Adrenal gland (tissue), 12 donors: ENCODE results near the gene CHTOP. TPM values are rescaled to one million over a fixed set of nuclear protein-coding genes. Genes with fewer than 3 reads are reported as not detected.
A peak's percentile ranks its signal among the peaks of the same experiment; 100 is the strongest.

Source experiments
- DNase-seq, 7 donors: peaks; one replicate each; pipeline ENCODE4 v3.0.0-alpha.2; 2019 to 2020
- H3K27ac ChIP-seq, 5 donors: fragments of 200-600 bp; sonication (generic) in 4 of 5; 1 replicate in 3 of 5; 2 replicates in 2 of 5; pipeline versions ENCODE4 v1.5.1 to v1.8.0; 2016 to 2020; ENCODE audit warnings: mild to moderate bottlenecking in 1 of 5
- H3K27me3 ChIP-seq: fragments of 200-600 bp; 2 replicates; pipeline ENCODE4 v1.8.0; 2021
- H3K36me3 ChIP-seq, 2 donors: fragments of 200-600 bp; replicated peaks in 1 of 2; 1 replicate in 1 of 2; 2 replicates in 1 of 2; pipeline versions ENCODE4 v1.5.1 to v1.8.0; 2018 to 2022
- H3K4me1 ChIP-seq, 2 donors: fragments of 200-600 bp; replicated peaks in 1 of 2; 1 replicate in 1 of 2; 2 replicates in 1 of 2; pipeline versions ENCODE4 v1.5.1 to v1.8.0; 2018 to 2021
- H3K4me3 ChIP-seq, 4 donors: fragments of 200-600 bp; sonication (generic) in 3 of 4; one replicate each; pipeline ENCODE4 v1.5.1; 2016 to 2018
- H3K9me3 ChIP-seq, 3 donors: fragments of 200-600 bp; sonication (generic) in 1 of 3; replicated peaks in 1 of 3; 1 replicate in 2 of 3; 2 replicates in 1 of 3; pipeline versions ENCODE4 v1.5.1 to v1.8.0; 2016 to 2021
- POLR2A ChIP-seq, 2 donors: fragments of 450-650 bp; IDR thresholded peaks; one replicate each; pipeline ENCODE4 v1.6.1; 2017; ENCODE audit warnings: antibody characterized with exemption in 2 of 2, mild to moderate bottlenecking in 2 of 2, moderate library complexity in 1 of 2
- WGBS, 4 donors: extraction: QIAGEN DNeasy Blood & Tissue Kit in 2 of 4; methylation state at CpG; one replicate each; pipeline versions ENCODE4 v1.1.5 to v1.1.7; 2013 to 2017; 5-methylcytosine and 5-hydroxymethylcytosine counted together
- intact Hi-C, 2 donors: fragments of 100-400 bp; cut with DNase I; formaldehyde crosslinking; loops; one replicate each; pipeline versions ENCODE4 v1.14.1 to v1.15.0; 2022 to 2023
- polyA plus RNA-seq, 3 donors: library from polyadenylated mRNA; stranded (reverse); fragments of 200-250 nt in 2 of 3; fragments of 350-450 nt in 1 of 3; fragmentation: Illumina TruSeq in 1 of 3; extraction: RNeasy Lipid Tissue Mini Kit (QIAGEN cat#74804) in 1 of 3; gene quantifications; one replicate each; pipeline ENCODE4 v1.2.3, GENCODE V29; 2013 to 2014
- total RNA-seq, 9 donors: library from RNA; depleted of rRNA in 4 of 9; stranded (reverse); fragments of >200 nt in 4 of 9; fragments of 120-200 nt in 1 of 9; fragmentation: NEBNext Ultra II Directional in 1 of 9; extraction: Animal tissue kit (Norgen Biotek cat#: 25700) in 1 of 9; gene quantifications; one replicate each; pipeline versions ENCODE4 v1.1.0 to v1.2.4, GENCODE V29; 2013 to 2023
- TF ChIP-seq, protein P1 (sequence below), 6 experiments: fragments of 450-650 bp in 4 of 6; fragments of 200-600 bp in 2 of 6; sonication (generic) in 1 of 6; IDR thresholded peaks; 1 replicate in 5 of 6; 2 replicates in 1 of 6; pipeline versions ENCODE4 v1.5.1 to v1.8.0; 2016 to 2021; ENCODE audit warnings: antibody characterized with exemption in 6 of 6, mild to moderate bottlenecking in 2 of 6, moderate library complexity in 1 of 6
- donor health status: healthy with polysubstance abuse.
- donor health status: Bipolar disorder and iron deficiency.
- donor health status: DM: yes; HTN: yes; CAD: no.
- donor health status: DM: no; HTN: no; CAD: no.
- donor health status: DM: no; HTN: no; CAD: no.
- donor health status: DM: yes; HTN: yes; CAD: no.

CHTOP gene
- total and polyA plus RNA-seq, 12 donors: 35.5 to 83.3 (median 58.3) TPM

GRCh38 chr1:153649137-153649862 lies 15.4 kb downstream of the CHTOP start:
- 42 to 76% (median 49%) methylated on average over 3 of the region's 3 CpGs for WGBS, 4 donors
- H3K27me3 ChIP-seq: no peaks in the 10 kb centered on the region
- no peaks in the 10 kb centered on the region for H3K9me3 ChIP-seq
- no peak for DNase-seq
- TF ChIP-seq, protein P1, sequence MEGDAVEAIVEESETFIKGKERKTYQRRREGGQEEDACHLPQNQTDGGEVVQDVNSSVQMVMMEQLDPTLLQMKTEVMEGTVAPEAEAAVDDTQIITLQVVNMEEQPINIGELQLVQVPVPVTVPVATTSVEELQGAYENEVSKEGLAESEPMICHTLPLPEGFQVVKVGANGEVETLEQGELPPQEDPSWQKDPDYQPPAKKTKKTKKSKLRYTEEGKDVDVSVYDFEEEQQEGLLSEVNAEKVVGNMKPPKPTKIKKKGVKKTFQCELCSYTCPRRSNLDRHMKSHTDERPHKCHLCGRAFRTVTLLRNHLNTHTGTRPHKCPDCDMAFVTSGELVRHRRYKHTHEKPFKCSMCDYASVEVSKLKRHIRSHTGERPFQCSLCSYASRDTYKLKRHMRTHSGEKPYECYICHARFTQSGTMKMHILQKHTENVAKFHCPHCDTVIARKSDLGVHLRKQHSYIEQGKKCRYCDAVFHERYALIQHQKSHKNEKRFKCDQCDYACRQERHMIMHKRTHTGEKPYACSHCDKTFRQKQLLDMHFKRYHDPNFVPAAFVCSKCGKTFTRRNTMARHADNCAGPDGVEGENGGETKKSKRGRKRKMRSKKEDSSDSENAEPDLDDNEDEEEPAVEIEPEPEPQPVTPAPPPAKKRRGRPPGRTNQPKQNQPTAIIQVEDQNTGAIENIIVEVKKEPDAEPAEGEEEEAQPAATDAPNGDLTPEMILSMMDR (IDR thresholded peaks at IDR 0.05): no peak
- no peak for TF ChIP-seq POLR2A (IDR thresholded peaks at IDR 0.05)
- peaks cover 0 to 21% of the 10 kb centered on the region in 2 donors for H3K36me3 ChIP-seq
- no peak overlapping the region for H3K4me3 ChIP-seq
- no peak overlapping the region for H3K27ac ChIP-seq
- intact Hi-C loops: no loop called here
- H3K4me1 ChIP-seq: peaks cover 9 to 14% of the 10 kb centered on the region in 2 donors

GRCh38 chr1:153649863-153650235 lies 16.0 kb downstream of the CHTOP start:
- Histone ChIP-seq H3K4me1 (peaks cover 9 to 14% of the 10 kb centered on the region in 2 donors), H3K27ac (no peak overlapping the region), H3K36me3 (peaks cover 0 to 17% of the 10 kb centered on the region in 2 donors), H3K27me3 (no peaks in the 10 kb centered on the region), H3K9me3 (no peaks in the 10 kb centered on the region), H3K4me3 (no peak overlapping the region)
- peak in 1 of 7 donors; percentile 39 for DNase-seq
- intact Hi-C loops: no loop called here
- TF ChIP-seq POLR2A (IDR thresholded peaks at IDR 0.05): no peak
- TF ChIP-seq, protein P1 (IDR thresholded peaks at IDR 0.05): no peak
- 79 to 88% (median 81%) methylated on average over 1 to 2 of the region's 2 CpGs for WGBS, 4 donors

- H3K27ac ChIP-seq: no peak overlapping the region
- intact Hi-C loops: no loop called here
- H3K9me3 ChIP-seq: no peaks in the 10 kb centered on the region
- no peak for DNase-seq
- no peaks in the 10 kb centered on the region for H3K27me3 ChIP-seq
- H3K36me3 ChIP-seq: no peaks in the 10 kb centered on the region
- WGBS, 4 donors: 76 to 96% (median 87%) methylated on average over 1 of the region's 1 CpG
- no peak for TF ChIP-seq POLR2A (IDR thresholded peaks at IDR 0.05)
- TF ChIP-seq, protein P1 (IDR thresholded peaks at IDR 0.05): no peak
- peaks cover 9 to 14% of the 10 kb centered on the region in 2 donors for H3K4me1 ChIP-seq
- H3K4me3 ChIP-seq: no peak overlapping the region
Measured at GRCh38 chr1:153651771-153652170, 17.9 kb downstream of the CHTOP start.

DNA sequence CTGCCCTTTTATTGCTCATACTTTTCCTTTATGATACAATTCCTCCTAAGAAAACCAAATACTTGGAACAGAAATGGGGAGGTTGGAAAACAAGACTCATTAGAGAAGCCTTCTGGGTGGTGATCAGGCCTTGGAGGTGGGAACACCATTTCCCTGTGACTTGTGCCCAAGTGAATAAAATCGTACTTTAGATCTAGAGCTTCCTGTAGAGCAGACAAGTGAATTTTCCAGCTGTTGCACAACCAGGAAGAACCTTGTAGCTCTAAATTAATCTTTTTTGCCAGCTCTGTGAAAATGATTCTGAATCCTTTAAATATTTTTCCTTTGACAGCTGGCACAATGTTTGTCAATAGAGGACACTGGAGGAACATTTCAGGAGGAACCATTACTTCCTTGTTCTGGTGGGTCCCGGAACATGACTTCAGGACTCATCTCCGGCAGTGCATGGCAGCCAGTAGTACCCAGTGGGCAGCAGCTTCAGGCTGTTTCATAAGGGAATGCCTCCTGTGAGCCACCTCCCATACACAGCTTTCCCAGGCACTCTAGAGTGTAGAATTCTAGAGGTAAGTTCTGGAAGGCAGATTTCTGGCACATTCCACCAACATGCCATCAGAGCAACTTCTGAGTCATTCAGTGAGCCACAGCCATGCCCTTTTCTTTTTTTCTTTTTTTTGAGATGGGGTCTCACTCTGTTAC lies 19.1 kb downstream of the CHTOP start:
- H3K36me3 ChIP-seq: no peaks in the 10 kb centered on the region
- no peaks in the 10 kb centered on the region for H3K9me3 ChIP-seq
- H3K27ac ChIP-seq: peak overlapping the region in 4 of 5 donors; percentile 72 to 76 (median 74)
- no peak for TF ChIP-seq POLR2A (IDR thresholded peaks at IDR 0.05)
- TF ChIP-seq, protein P1 (IDR thresholded peaks at IDR 0.05): no peak
- 29 to 53% (median 45%) methylated on average over 2 to 3 of the region's 3 CpGs for WGBS, 4 donors
- intact Hi-C loops: no loop called here
- H3K4me3 ChIP-seq: no peak overlapping the region
- H3K4me1 ChIP-seq: peaks cover 11 to 14% of the 10 kb centered on the region in 2 donors
- peak in 2 of 7 donors; percentile 49 to 56 for DNase-seq
- H3K27me3 ChIP-seq: no peaks in the 10 kb centered on the region
